CD4-positive, alpha-beta T cell treated with Interferon gamma for 1 hour (primary cell): ENCODE results near the gene HOXA7.

Experiments used
- DNase-seq: peaks from one replicate; pipeline ENCODE4 v3.0.0-alpha.2; 2020

HOXA7 gene

GRCh38 chr7:27145914-27146412 lies 10.5 kb downstream of the HOXA7 start:
- DNase-seq: no peak

- no peak for DNase-seq
Measured at GRCh38 chr7:27145165-27145913, 11.1 kb downstream of the HOXA7 start.

GRCh38 chr7:27144781-27145164 lies 11.7 kb downstream of the HOXA7 start:
- DNase-seq: no peak

GRCh38 chr7:27143950-27144780 lies 12.3 kb downstream of the HOXA7 start:
- DNase-seq: no peak

GRCh38 chr7:27143023-27143949 lies 13.2 kb downstream of the HOXA7 start, which contains the start of gene HOXA5:
HOXA5 (minus strand) TSS chr7:27143681; CDS start chr7:27143607, 74 bp downstream.
- peak; percentile 51 for DNase-seq

- no peak for DNase-seq
Measured at GRCh38 chr7:27142580-27143022, 13.9 kb downstream of the HOXA7 start.

- no peak for DNase-seq
Measured at GRCh38 chr7:27141923-27142579, 14.4 kb downstream of the HOXA7 start.

- no peak for DNase-seq
Measured at GRCh38 chr7:27141137-27141922, 15.1 kb downstream of the HOXA7 start.

- DNase-seq: no peak
Measured at GRCh38 chr7:27140126-27140857, 16.2 kb downstream of the HOXA7 start.

- no peak for DNase-seq
Measured at GRCh38 chr7:27139334-27140125, 16.9 kb downstream of the HOXA7 start.

GRCh38 chr7:27138985-27139333 lies 17.5 kb downstream of the HOXA7 start:
- DNase-seq: no peak

- no peak for DNase-seq
Measured at GRCh38 chr7:27138472-27138871, 18.0 kb downstream of the HOXA7 start.

- no peak for DNase-seq
Measured at GRCh38 chr7:27137640-27138315, 18.7 kb downstream of the HOXA7 start.

GRCh38 chr7:27134392-27134791 lies 22.1 kb downstream of the HOXA7 start:
- DNase-seq: no peak

GRCh38 chr7:27133409-27134231 lies 22.9 kb downstream of the HOXA7 start:
- DNase-seq: no peak

GRCh38 chr7:27132978-27133377 lies 23.5 kb downstream of the HOXA7 start:
- no peak for DNase-seq

- no peak for DNase-seq
Measured at GRCh38 chr7:27132214-27132613, 24.3 kb downstream of the HOXA7 start.

- DNase-seq: no peak
Measured at GRCh38 chr7:27131390-27131819, 25.1 kb downstream of the HOXA7 start.
